B cell (primary cell): ENCODE measurements around the gene TMEM239. TPM values are rescaled to one million over a fixed set of nuclear protein-coding genes. Genes with fewer than 3 reads are reported as not detected.
"Not testable (repeated sequence)": the region's sequence is repeated elsewhere in the genome, so short reads cannot be mapped to it uniquely, and the experiment has no call there.

Experiments used
- ATAC-seq: fragments of 200-7000 bp; cut with Tn5 transposase; one replicate; pipeline ENCODE4 v1.10.0; 2021; ENCODE audit warnings: low read depth, mild to moderate bottlenecking, moderate number of reproducible peaks, moderate library complexity
- CTCF ChIA-PET: fragments of 350-600 bp; sonication (Branson Sonifier 250); formaldehyde crosslinking; loops from one replicate; lab custom pipeline; 2021; ENCODE audit warnings: antibody characterized with exemption, inconsistent platforms; lab: Charles Lee
- POLR2A ChIA-PET: fragments of 350-600 bp; sonication (Branson Sonifier 250); formaldehyde crosslinking; loops from one replicate; lab custom pipeline; 2021; ENCODE audit warnings: antibody characterized with exemption; lab: Charles Lee
- DNase-seq: peaks from one replicate; pipeline ENCODE4 v3.0.0; 2013
- H2AFZ ChIP-seq: 2 replicates; pipeline ENCODE4 v1.6.1; 2012; ENCODE audit warnings: mild to moderate bottlenecking, low read depth, low read length; ENCODE audit not compliant: insufficient read depth, poor library complexity, severe bottlenecking
- H3K27ac ChIP-seq, 2 donors: 1 replicate in 1 of 2; 2 replicates in 1 of 2; pipeline ENCODE4 v1.5.1; 2012 to 2013; ENCODE audit warnings: low read length in 2 of 2, mild to moderate bottlenecking in 2 of 2, moderate library complexity in 1 of 2
- H3K27me3 ChIP-seq, 4 experiments: fragments of 200-600 bp in 1 of 4; sonication (generic) in 1 of 4; replicated peaks in 1 of 4; 1 replicate in 2 of 4; 2 replicates in 2 of 4; pipeline versions ENCODE4 v1.6.1 to v1.7.0; 2013 to 2016; ENCODE audit warnings: low read length in 3 of 4, mild to moderate bottlenecking in 2 of 4, mixed read lengths in 1 of 4, moderate library complexity in 1 of 4; ENCODE audit not compliant: insufficient read depth in 4 of 4, control insufficient read depth in 3 of 4; ENCODE audit errors: control extremely low read depth in 1 of 4
- H3K36me3 ChIP-seq, 2 experiments: replicated peaks in 1 of 2; 1 replicate in 1 of 2; 2 replicates in 1 of 2; pipeline versions ENCODE4 v1.6.1 to v1.7.1; 2013; ENCODE audit warnings: low read length in 1 of 2; ENCODE audit not compliant: insufficient read depth in 2 of 2, control insufficient read depth in 1 of 2; ENCODE audit errors: control extremely low read depth in 1 of 2, extremely low read depth in 1 of 2
- H3K4me1 ChIP-seq, 2 donors: fragments of 200-600 bp in 1 of 2; sonication (generic) in 1 of 2; 1 replicate in 1 of 2; 2 replicates in 1 of 2; pipeline versions ENCODE4 v1.5.1 to v1.6.1; 2013 to 2017; ENCODE audit warnings: low read length in 2 of 2; ENCODE audit not compliant: control insufficient read depth in 2 of 2, insufficient read depth in 2 of 2
- H3K4me2 ChIP-seq: replicated peaks from 2 replicates; pipeline ENCODE3; 2012; ENCODE audit warnings: mild to moderate bottlenecking, low read depth, low read length; ENCODE audit not compliant: poor library complexity, severe bottlenecking
- H3K4me3 ChIP-seq, 5 experiments: fragments of 200-600 bp in 1 of 5; sonication (generic) in 1 of 5; 1 replicate in 3 of 5; 2 replicates in 2 of 5; pipeline versions ENCODE4 v1.5.1 to v1.7.0; 2011 to 2016; ENCODE audit warnings: low read length in 4 of 5, mild to moderate bottlenecking in 4 of 5, low read depth in 2 of 5, control low read depth in 1 of 5, moderate library complexity in 1 of 5; ENCODE audit not compliant: insufficient read depth in 1 of 5; ENCODE audit errors: control extremely low read depth in 1 of 5, extremely low read depth in 1 of 5
- H3K79me2 ChIP-seq: fragments of 200-600 bp; sonication (generic); one replicate; pipeline ENCODE4 v1.6.0; 2016; ENCODE audit warnings: low read length; ENCODE audit not compliant: control insufficient read depth, insufficient read depth
- H3K9ac ChIP-seq: fragments of 200-600 bp; sonication (generic); 2 replicates; pipeline ENCODE4 v1.6.1; 2017; ENCODE audit warnings: mild to moderate bottlenecking, low read length, moderate library complexity
- H3K9me3 ChIP-seq, 3 donors: one replicate each; pipeline versions ENCODE4 v1.6.1 to v1.7.1; 2013; ENCODE audit warnings: low read length in 2 of 3; ENCODE audit not compliant: control insufficient read depth in 2 of 3, insufficient read depth in 1 of 3; ENCODE audit errors: control extremely low read depth in 1 of 3
- H4K20me1 ChIP-seq: 2 replicates; pipeline ENCODE4 v1.6.0; 2012; ENCODE audit warnings: mild to moderate bottlenecking, low read length; ENCODE audit not compliant: insufficient read depth, control insufficient read depth, poor library complexity, severe bottlenecking
- H3K27ac Mint-ChIP-seq: one replicate; pipeline ENCODE4 v1.8.0; 2021; ENCODE audit warnings: mixed read lengths
- H3K27me3 Mint-ChIP-seq: one replicate; pipeline ENCODE4 v1.8.0; 2021; ENCODE audit warnings: mixed read lengths
- H3K4me1 Mint-ChIP-seq: one replicate; pipeline ENCODE4 v1.8.0; 2021; ENCODE audit warnings: mixed read lengths
- H3K4me3 Mint-ChIP-seq: one replicate; pipeline ENCODE4 v1.8.0; 2021; ENCODE audit warnings: mixed read lengths
- H3K9me3 Mint-ChIP-seq: one replicate; pipeline ENCODE4 v1.8.0; 2022; ENCODE audit warnings: mixed read lengths; ENCODE audit not compliant: insufficient read depth
- EZH2 ChIP-seq: IDR thresholded peaks from 2 replicates; pipeline ENCODE4 v1.6.1; 2012; ENCODE audit warnings: borderline replicate concordance, low read depth, mild to moderate bottlenecking, moderate library complexity, low read length; ENCODE audit not compliant: insufficient read depth, poor library complexity, severe bottlenecking
- WGBS: methylation state at CpG from one replicate; pipeline ENCODE4 v1.1.5; 2013; ENCODE audit warnings: missing lambda C conversion rate; ENCODE audit not compliant: insufficient coverage; 5-methylcytosine and 5-hydroxymethylcytosine counted together
- intact Hi-C: fragments of 100-400 bp; cut with micrococcal nuclease; formaldehyde crosslinking; loops from one replicate; pipeline ENCODE4 v1.10.0; 2022
- polyA plus RNA-seq: library from polyadenylated mRNA; depleted of rRNA; stranded (reverse); fragments of >200 nt; gene quantifications from 2 replicates; pipeline ENCODE4 v1.2.3, GENCODE V29; 2012
- total RNA-seq, 2 donors: library from RNA; stranded (reverse); fragments of 120-200 nt in 1 of 2; gene quantifications; 1 replicate in 1 of 2; 2 replicates in 1 of 2; pipeline versions ENCODE4 v1.2.3 to v1.2.4, GENCODE V29; 2013 to 2022
- TF ChIP-seq, protein P1 (sequence below): fragments of 200-600 bp; IDR thresholded peaks from one replicate; pipeline ENCODE4 v1.8.0; 2022; ENCODE audit warnings: antibody characterized with exemption, mild to moderate bottlenecking

Gene TMEM239
- total and polyA plus RNA-seq, 2 donors (not counting 1 experiment from before 2014, with no cell fraction given), result not detected

DNA sequence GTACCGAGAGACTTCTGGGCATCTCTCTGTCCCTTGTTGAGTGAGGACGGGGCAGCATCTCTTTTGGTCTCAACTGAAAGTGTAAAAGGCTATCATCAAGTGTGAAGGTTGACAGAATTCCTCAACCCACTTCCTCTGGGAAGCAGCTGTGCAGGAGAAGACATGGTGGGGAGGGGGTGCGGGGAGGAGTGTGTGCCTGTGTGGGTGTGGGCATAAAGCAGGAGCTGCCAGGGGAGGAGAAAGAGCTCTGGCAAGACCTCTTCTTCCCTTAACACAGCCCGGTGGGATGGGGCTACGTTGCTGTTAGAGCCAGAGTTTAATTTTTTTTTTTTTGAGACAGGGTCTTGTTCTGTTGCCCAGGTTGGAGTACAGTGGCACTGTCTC, 47.5 kb upstream of the TMEM239 start:
- Histone ChIP-seq H3K9ac (no peak overlapping the region), H4K20me1 (no peaks in the 10 kb centered on the region), H3K4me2 (no peak overlapping the region), H3K4me1 (no peaks in the 10 kb centered on the region), H3K27me3 (peaks cover 0 to 15% (median 0%) of the 10 kb centered on the region in 4 experiments), H3K36me3 (no peaks in the 10 kb centered on the region), H3K9me3 (no peaks in the 10 kb centered on the region), H2AFZ (no peak overlapping the region), H3K27ac (no peak overlapping the region), H3K79me2 (no peaks in the 10 kb centered on the region), H3K4me3 (no peak overlapping the region)
- Mint-ChIP-seq H3K27ac (no peak overlapping the region), H3K27me3 (peaks cover 39% of the 10 kb centered on the region), H3K4me3 (no peak overlapping the region), H3K9me3 (no peaks in the 10 kb centered on the region), H3K4me1 (no peaks in the 10 kb centered on the region)
- DNase-seq (no peak), ATAC-seq (no peak)
- intact Hi-C loops, result no loop called here
- TF ChIP-seq, protein P1, sequence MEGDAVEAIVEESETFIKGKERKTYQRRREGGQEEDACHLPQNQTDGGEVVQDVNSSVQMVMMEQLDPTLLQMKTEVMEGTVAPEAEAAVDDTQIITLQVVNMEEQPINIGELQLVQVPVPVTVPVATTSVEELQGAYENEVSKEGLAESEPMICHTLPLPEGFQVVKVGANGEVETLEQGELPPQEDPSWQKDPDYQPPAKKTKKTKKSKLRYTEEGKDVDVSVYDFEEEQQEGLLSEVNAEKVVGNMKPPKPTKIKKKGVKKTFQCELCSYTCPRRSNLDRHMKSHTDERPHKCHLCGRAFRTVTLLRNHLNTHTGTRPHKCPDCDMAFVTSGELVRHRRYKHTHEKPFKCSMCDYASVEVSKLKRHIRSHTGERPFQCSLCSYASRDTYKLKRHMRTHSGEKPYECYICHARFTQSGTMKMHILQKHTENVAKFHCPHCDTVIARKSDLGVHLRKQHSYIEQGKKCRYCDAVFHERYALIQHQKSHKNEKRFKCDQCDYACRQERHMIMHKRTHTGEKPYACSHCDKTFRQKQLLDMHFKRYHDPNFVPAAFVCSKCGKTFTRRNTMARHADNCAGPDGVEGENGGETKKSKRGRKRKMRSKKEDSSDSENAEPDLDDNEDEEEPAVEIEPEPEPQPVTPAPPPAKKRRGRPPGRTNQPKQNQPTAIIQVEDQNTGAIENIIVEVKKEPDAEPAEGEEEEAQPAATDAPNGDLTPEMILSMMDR, result no peak
- TF ChIP-seq EZH2, result no peak
- WGBS, result 78% methylated on average over 4 of the region's 5 CpGs
- POLR2A ChIA-PET, result no interaction called here
- CTCF ChIA-PET, result no interaction called here

DNA sequence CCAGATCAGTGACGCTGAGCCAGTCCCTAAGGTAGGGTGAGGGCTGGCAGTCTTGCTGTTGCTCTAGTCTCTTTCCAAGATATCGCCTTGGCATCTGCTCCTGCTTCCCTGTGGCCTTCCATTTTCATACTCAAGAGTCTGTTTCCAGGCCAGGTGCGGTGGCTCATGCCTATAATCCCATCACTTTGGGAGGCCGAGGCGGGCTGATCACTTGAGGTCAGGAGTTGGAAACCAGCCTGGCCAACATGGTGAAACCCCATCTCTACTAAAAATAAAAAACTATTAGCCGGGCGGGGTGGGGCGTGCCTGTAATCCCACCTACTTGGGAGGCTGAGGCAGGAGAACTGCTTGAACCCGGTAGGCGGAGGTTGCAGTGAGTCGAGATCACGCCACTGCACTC, 46.1 kb upstream of the TMEM239 start:
- 93% methylated on average over 10 of the region's 12 CpGs for WGBS
- H3K9me3 Mint-ChIP-seq, ATAC-seq, intact Hi-C loops, H3K4me3 Mint-ChIP-seq, H3K79me2 ChIP-seq, DNase-seq, H3K27ac Mint-ChIP-seq, H2AFZ ChIP-seq, CTCF ChIA-PET, H3K9me3 ChIP-seq, H3K27ac ChIP-seq, H3K4me2 ChIP-seq, H3K4me1 ChIP-seq, POLR2A ChIA-PET, H4K20me1 ChIP-seq, H3K4me3 ChIP-seq, H3K4me1 Mint-ChIP-seq, H3K36me3 ChIP-seq, H3K9ac ChIP-seq: not testable (repeated sequence)
- H3K27me3 Mint-ChIP-seq, result peaks cover 40% of the 10 kb centered on the region
- peaks cover 0 to 15% (median 0%) of the 10 kb centered on the region in 4 experiments for H3K27me3 ChIP-seq
